HepG2 (cell line): ENCODE measurements around the gene ADCY10. TPM values are rescaled to one million over a fixed set of nuclear protein-coding genes. Genes with fewer than 3 reads are reported as not detected.

ENCODE experiments used
- ATAC-seq: fragments of 200-7000 bp; cut with Tn5 transposase; 3 replicates; pipeline ENCODE4 v1.9.1; 2020; ENCODE audit warnings: mild to moderate bottlenecking, moderate library complexity
- BruUV-seq: library from RNA; stranded (reverse); fragments of 400-500 nt; replicated peaks from 2 replicates; lab custom pipeline; 2021; lab: Mats Ljungman, UMichigan
- CTCF ChIA-PET: fragments of 300-600 bp; formaldehyde crosslinking; extraction: SDS; loops from one replicate; lab custom pipeline; 2021; ENCODE audit warnings: low total read pairs, inconsistent platforms, low intra/inter-chr PET ratio; lab: Yijun Ruan, JAX
- POLR2A ChIA-PET: fragments of 350-600 bp; sonication (Branson Sonifier 250); formaldehyde crosslinking; loops from one replicate; lab custom pipeline; 2020; ENCODE audit warnings: antibody characterized with exemption, inconsistent platforms; lab: Yijun Ruan, JAX
- DNase-seq: peaks from one replicate; pipeline ENCODE4 v3.0.0-alpha.2; 2015; ENCODE audit warnings: low spot score
- FAIRE-seq: peaks from 3 replicates; lab custom pipeline; 2011; peaks lifted over from hg19 to GRCh38; lab: Jason Lieb, UNC
- H2AFZ ChIP-seq: one replicate; pipeline ENCODE4 v1.6.1; 2011; ENCODE audit warnings: low read length, inconsistent platforms
- H3K27ac ChIP-seq: fragments of 300-600 bp; 3 replicates; pipeline ENCODE4 v1.8.0; 2011; ENCODE audit warnings: mixed run types, mild to moderate bottlenecking, mixed read lengths, low read length, inconsistent platforms; ENCODE audit not compliant: insufficient read depth; ENCODE audit errors: extremely low read length
- H3K27me3 ChIP-seq, 2 experiments: fragments of 200-600 bp in 1 of 2; 2 replicates in 1 of 2; 3 replicates in 1 of 2; pipeline versions ENCODE4 v1.6.0 to v1.8.0; 2011; ENCODE audit warnings: low read length in 2 of 2, mild to moderate bottlenecking in 2 of 2, moderate library complexity in 2 of 2, inconsistent platforms in 1 of 2; ENCODE audit not compliant: insufficient read depth in 2 of 2, control insufficient read depth in 1 of 2
- H3K36me3 ChIP-seq, 2 experiments: fragments of 200-600 bp in 1 of 2; replicated peaks in 1 of 2; 2 replicates in 1 of 2; 3 replicates in 1 of 2; pipeline versions ENCODE4 v1.5.1 to v1.8.0; 2011; ENCODE audit warnings: low read length in 2 of 2, inconsistent platforms in 1 of 2; ENCODE audit not compliant: insufficient read depth in 2 of 2, control insufficient read depth in 1 of 2
- H3K4me1 ChIP-seq: 2 replicates; pipeline ENCODE4 v1.5.1; 2012; ENCODE audit warnings: low read length, inconsistent platforms; ENCODE audit not compliant: insufficient read depth
- H3K4me2 ChIP-seq: 2 replicates; pipeline ENCODE4 v1.6.0; 2011; ENCODE audit warnings: low read depth, low read length, inconsistent platforms
- H3K4me3 ChIP-seq, 3 experiments: fragments of 200-600 bp in 1 of 3; sonication (generic), shearing (Covaris generic) in 1 of 3; replicated peaks in 1 of 3; 2 replicates each; pipeline ENCODE4 v1.5.1; 2011 to 2016; ENCODE audit warnings: low read length in 3 of 3, inconsistent platforms in 2 of 3, low read depth in 2 of 3, mild to moderate bottlenecking in 2 of 3, control low read depth in 1 of 3, mixed read lengths in 1 of 3; ENCODE audit not compliant: insufficient read depth in 1 of 3
- H3K79me2 ChIP-seq: one replicate; pipeline ENCODE4 v1.6.1; 2011; ENCODE audit warnings: low read length, inconsistent platforms; ENCODE audit not compliant: insufficient read depth
- H3K9ac ChIP-seq: 2 replicates; pipeline ENCODE4 v1.6.0; 2011; ENCODE audit warnings: mild to moderate bottlenecking, low read depth, low read length, inconsistent platforms; ENCODE audit not compliant: insufficient read depth
- H3K9me3 ChIP-seq: 2 replicates; pipeline ENCODE4 v1.5.1; 2012; ENCODE audit warnings: mild to moderate bottlenecking, low read length
- H4K20me1 ChIP-seq: 2 replicates; pipeline ENCODE4 v1.6.0; 2011; ENCODE audit warnings: inconsistent platforms, mild to moderate bottlenecking, low read length, moderate library complexity; ENCODE audit not compliant: insufficient read depth
- ARNT2 ChIP-seq: sonication (generic); formaldehyde crosslinking; IDR thresholded peaks from 2 replicates; pipeline ENCODE4 v1.8.0; 2022; ENCODE audit warnings: mild to moderate bottlenecking, low read depth, missing genetic modification reagents, moderate library complexity
- GATA4 ChIP-seq: sonication (generic); IDR thresholded peaks from 2 replicates; pipeline ENCODE4 v1.6.1; 2016; ENCODE audit warnings: antibody characterized with exemption, low read depth, borderline replicate concordance
- GFI1 ChIP-seq: sonication (generic); formaldehyde crosslinking; IDR thresholded peaks from 2 replicates; pipeline ENCODE4 v1.5.0; 2020; ENCODE audit warnings: missing genetic modification reagents, mild to moderate bottlenecking, borderline replicate concordance
- HNF1A ChIP-seq, 2 experiments: sonication (generic) in 1 of 2; formaldehyde crosslinking in 1 of 2; IDR thresholded peaks; 2 replicates each; pipeline versions ENCODE4 v1.4.0 to v1.6.1; 2016 to 2020; ENCODE audit warnings: borderline replicate concordance in 1 of 2, low read depth in 1 of 2, mild to moderate bottlenecking in 1 of 2, missing genetic modification reagents in 1 of 2
- HNRNPUL1 ChIP-seq: fragments of 200-400 bp; formaldehyde crosslinking; IDR thresholded peaks from 2 replicates; pipeline ENCODE4 v1.6.1; 2017; ENCODE audit warnings: low read depth, mild to moderate bottlenecking, low read length, moderate library complexity
- HOXD1 ChIP-seq: sonication (generic); formaldehyde crosslinking; IDR thresholded peaks from 2 replicates; pipeline ENCODE4 v1.5.0; 2020; ENCODE audit warnings: missing genetic modification reagents
- PAX8 ChIP-seq: sonication (generic); formaldehyde crosslinking; IDR thresholded peaks from 2 replicates; pipeline ENCODE4 v1.8.0; 2022; ENCODE audit warnings: mild to moderate bottlenecking, missing genetic modification reagents, borderline replicate concordance
- PPARG ChIP-seq: conservative IDR thresholded peaks from 2 replicates; pipeline ENCODE4 v1.6.1; 2016; ENCODE audit warnings: missing biosample characterization, missing genetic modification reagents
- ZBTB20 ChIP-seq: sonication (generic); formaldehyde crosslinking; IDR thresholded peaks from 2 replicates; pipeline ENCODE4 v1.8.1; 2023; ENCODE audit warnings: missing genetic modification reagents, low read depth, mild to moderate bottlenecking, borderline replicate concordance
- ZBTB3 ChIP-seq: sonication (generic); formaldehyde crosslinking; IDR thresholded peaks from 2 replicates; pipeline ENCODE4 v1.4.0; 2020; ENCODE audit warnings: low read depth, mild to moderate bottlenecking, moderate library complexity, missing genetic modification reagents, borderline replicate concordance
- ZNF317 ChIP-seq: sonication (generic); formaldehyde crosslinking; IDR thresholded peaks from 2 replicates; pipeline ENCODE4 v1.5.0; 2020; ENCODE audit warnings: mild to moderate bottlenecking, missing genetic modification reagents
- ZNF468 ChIP-seq: sonication (generic); formaldehyde crosslinking; IDR thresholded peaks from 2 replicates; pipeline ENCODE4 v1.8.0; 2022; ENCODE audit warnings: mild to moderate bottlenecking, moderate library complexity, missing genetic modification reagents
- ZNF558 ChIP-seq: sonication (generic); formaldehyde crosslinking; IDR thresholded peaks from 2 replicates; pipeline ENCODE4 v1.9.0; 2022; ENCODE audit warnings: mild to moderate bottlenecking, missing genetic modification reagents, borderline replicate concordance
- ZNF644 ChIP-seq: IDR thresholded peaks from 2 replicates; pipeline ENCODE4 v1.6.1; 2016; ENCODE audit warnings: low read depth
- ZNF766 ChIP-seq: sonication (generic); formaldehyde crosslinking; IDR thresholded peaks from 2 replicates; pipeline ENCODE4 v1.5.0; 2020; ENCODE audit warnings: missing genetic modification reagents, borderline replicate concordance
- ZSCAN31 ChIP-seq: sonication (generic); formaldehyde crosslinking; IDR thresholded peaks from 2 replicates; pipeline ENCODE4 v1.5.0; 2020; ENCODE audit warnings: low read depth, mild to moderate bottlenecking, missing genetic modification reagents
- WGBS: methylation state at CpG from one replicate; pipeline ENCODE4 v1.1.6; 2017; ENCODE audit warnings: low lambda C conversion rate; 5-methylcytosine and 5-hydroxymethylcytosine counted together
- in situ Hi-C: cut with HindIII; loops from 2 replicates; pipeline ENCODE4 v1.10.0; 2017; ENCODE audit warnings: low pct_unique_long_range_greater_than_20kb; ENCODE audit not compliant: extremely low pct_ligation_motif_present
- intact Hi-C: fragments of 100-400 bp; cut with micrococcal nuclease; formaldehyde crosslinking; loops from one replicate; pipeline ENCODE4 v1.10.0; 2022; ENCODE audit not compliant: unreplicated experiment
- polyA plus RNA-seq, 8 experiments: library from polyadenylated mRNA; depleted of rRNA in 3 of 8; stranded (reverse) in 7 of 8; unstranded in 1 of 8; fragments of >200 nt; fragmentation: Illumina TruSeq in 4 of 8; extraction: Trizol in 4 of 8; gene quantifications; 2 replicates each; pipeline versions ENCODE4 v1.2.1 to v1.2.3, GENCODE V29; 2011 to 2016; ENCODE audit warnings: low read depth in 4 of 8, missing spikeins in 1 of 8, mixed read lengths in 1 of 8; ENCODE audit not compliant: insufficient read depth in 1 of 8
- total RNA-seq, 5 experiments: library from RNA; depleted of rRNA; stranded (reverse); fragments of >200 nt; fragmentation: Illumina TruSeq; extraction: Trizol; gene quantifications; 2 replicates each; pipeline ENCODE4 v1.2.3, GENCODE V29; 2016; ENCODE audit warnings: low read depth in 1 of 5

ADCY10 gene
- total and polyA plus RNA-seq, 2 of the 13 experiments (the other 11 are each of a cell fraction or from before 2014, with no cell fraction given) = 0.02 to 0.03 TPM

- Histone ChIP-seq H3K27ac (peak overlapping the region; percentile 72), H3K4me1 (peaks cover 49% of the 10 kb centered on the region), H3K9me3 (no peaks in the 10 kb centered on the region), H4K20me1 (no peaks in the 10 kb centered on the region), H3K4me3 (no peak overlapping the region), H3K9ac (peak overlapping the region; percentile 13), H3K79me2 (peaks cover 1% of the 10 kb centered on the region), H3K36me3 (no peaks in the 10 kb centered on the region; a peak in 1 of 5 replicates), H3K4me2 (peak overlapping the region; percentile 33), H3K27me3 (no peaks in the 10 kb centered on the region), H2AFZ (no peak overlapping the region)
- POLR2A ChIA-PET = interaction anchor here (1.9 to 3.9 kb wide), 3 partner anchors 11 to 19 kb away, joined by 12 to 59 read pairs (median 15); partner anchors contain the start of genes DCAF6 and MPC2
- peak; percentile 76 for FAIRE-seq
- DNase-seq = peak; percentile 92
- CTCF ChIA-PET = no interaction called here
- intact Hi-C loops = no loop called here
- 27% methylated on average over 3 of the region's 6 CpGs for WGBS
- peak; percentile 98 for ATAC-seq
- BruUV-seq = no TSS peak
- in situ Hi-C loops = no loop called here
- TF ChIP-seq ZNF468 (CRISPR knock-in tag) (no peak), HOXD1 (peak; percentile 32; the same call in 1 of the 2 replicates), HNRNPUL1 (peak; percentile 56; the same call in 1 of the 2 replicates), ZNF558 (CRISPR knock-in tag) (no peak), ZNF644 (CRISPR knock-in tag) (0 out of 2 replicates have a peak, but pooled peaks have one; percentile 35), ZNF317 (CRISPR knock-in tag) (0 out of 2 replicates have a peak, but pooled peaks have one; percentile 15), PPARG (CRISPR knock-in tag) (peak; percentile 94), GFI1 (CRISPR knock-in tag) (peak; percentile 71), GATA4 (no peak), ZSCAN31 (0 out of 2 replicates have a peak, but pooled peaks have one; percentile 27), ZNF766 (CRISPR knock-in tag) (no peak; the same call in 1 of the 2 replicates), ZBTB3 (0 out of 2 replicates have a peak, but pooled peaks have one; percentile 9), ZBTB20 (CRISPR knock-in tag) (peak; percentile 65; the same call in 1 of the 2 replicates), ARNT2 (CRISPR knock-in tag) (0 out of 2 replicates have a peak, but pooled peaks have one; percentile 28), HNF1A (IDR thresholded peaks at IDR 0.05; ENCODE audit: low read depth) (peak; percentile 87), HNF1A (CRISPR knock-in tag; IDR thresholded peaks at IDR 0.05; ENCODE audit: borderline replicate concordance) (peak; percentile 92; the same call in 1 of the 2 replicates), PAX8 (CRISPR knock-in tag) (no peak)
Measured at GRCh38 chr1:167916766-167917511, 3.0 kb upstream of the ADCY10 start.
